PC-3 (cell line): Measurements from ENCODE around the gene CYP1B1.

Experiments used
- CTCF ChIP-seq: fragments of 300-600 bp; sonication (generic); conservative IDR thresholded peaks from 2 replicates; pipeline ENCODE4 v1.5.1; 2017; ENCODE audit warnings: antibody characterized with exemption, low read depth, mild to moderate bottlenecking, low read length
- EZH2 ChIP-seq: fragments of 300-600 bp; sonication (generic); IDR thresholded peaks from one replicate; pipeline ENCODE4 v1.6.1; 2017; ENCODE audit warnings: antibody characterized with exemption, mild to moderate bottlenecking, low read length; ENCODE audit not compliant: unreplicated experiment
- EZH2phosphoT487 ChIP-seq: fragments of 300-600 bp; sonication (generic); IDR thresholded peaks from 2 replicates; pipeline ENCODE4 v1.6.1; 2018; ENCODE audit warnings: mild to moderate bottlenecking, antibody characterized with exemption, low read length, borderline replicate concordance

GRCh38 chr2:38035968-38036367, 40.0 kb downstream of the CYP1B1 start:
- no peak for TF ChIP-seq CTCF
- no peak for TF ChIP-seq EZH2phosphoT487
- TF ChIP-seq EZH2, result no peak
